ENCODE measurements around the gene LPP.

LPP gene

DNA sequence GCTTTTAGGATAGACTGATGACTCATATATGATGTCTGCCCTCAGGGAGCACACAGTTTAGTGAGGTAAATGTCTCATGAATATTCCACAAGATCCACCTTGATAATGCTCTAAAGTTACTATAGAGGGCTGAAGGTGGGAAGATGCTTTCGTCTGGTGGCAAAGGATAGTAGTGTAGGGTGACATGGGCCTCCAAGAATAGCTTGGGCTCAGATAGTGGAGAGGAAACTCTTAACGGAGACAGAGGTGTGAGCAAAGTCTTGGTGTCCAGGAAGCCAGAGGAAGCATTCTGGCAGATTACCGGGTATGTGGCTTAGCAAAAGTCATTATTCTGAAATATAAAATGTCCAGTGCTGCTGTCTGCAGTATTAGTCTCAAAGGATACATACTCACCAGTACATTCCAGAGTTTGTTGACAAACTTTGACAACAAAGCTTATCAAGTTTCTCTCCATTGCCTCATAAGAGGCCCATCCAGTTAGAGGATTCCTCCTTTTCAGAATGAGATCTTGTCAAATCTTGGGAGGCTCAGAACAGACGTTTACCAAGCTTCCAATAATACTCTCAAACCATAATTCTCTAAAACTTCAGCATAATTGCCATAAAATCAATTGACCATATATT lies 316.7 kb downstream of the LPP start:
- no peak for DNase-seq (ENCODE audit: low read depth in 2 of 2)

DNA sequence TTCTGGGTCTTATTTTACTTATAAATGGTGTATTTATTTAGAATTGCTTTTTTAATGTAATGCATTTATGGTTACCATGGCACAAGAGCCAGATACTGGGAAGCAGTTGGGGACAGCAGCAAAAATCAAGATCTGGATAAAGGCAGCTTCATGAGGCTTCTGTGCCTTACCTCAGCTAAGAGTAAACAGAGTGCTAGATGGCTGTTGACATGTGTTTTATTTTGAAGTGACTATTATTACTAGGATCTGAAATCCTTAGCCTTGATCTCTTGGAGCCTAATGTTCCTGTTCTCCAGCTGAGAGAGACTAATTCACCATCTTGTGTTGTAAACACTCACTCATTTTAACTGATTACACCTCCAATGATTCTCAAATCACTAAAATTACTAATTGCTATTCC lies 317.8 kb downstream of the LPP start:
- DNase-seq (ENCODE audit: low read depth in 2 of 2) = no peak

GRCh38 chr3:188472336-188472735 lies 318.4 kb downstream of the LPP start:
- DNase-seq (ENCODE audit: low read depth in 2 of 2) = no peak

DNA sequence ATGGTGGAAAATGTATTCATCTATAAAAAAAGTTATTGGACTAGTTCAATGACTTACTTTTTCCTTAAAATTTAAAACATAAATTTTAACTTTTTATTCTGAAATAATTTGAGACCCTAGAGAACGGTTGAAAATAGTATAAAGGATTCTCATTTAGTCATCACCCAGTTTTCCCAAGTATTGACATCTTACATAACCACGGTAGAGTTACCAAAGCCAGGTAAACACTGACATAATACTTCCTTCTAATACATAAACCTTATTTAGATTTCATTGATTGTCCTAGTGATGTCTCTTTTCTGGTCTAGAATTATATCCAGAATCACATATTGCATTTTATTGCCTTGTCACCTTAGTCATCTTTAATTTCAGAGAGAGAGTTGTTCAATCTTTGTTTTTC lies 319.1 kb downstream of the LPP start:
- DNase-seq (ENCODE audit: low read depth in 2 of 2) = no peak

GRCh38 chr3:188473591-188474288 lies 319.8 kb downstream of the LPP start:
- no peak for DNase-seq (ENCODE audit: low read depth in 2 of 2)

DNA sequence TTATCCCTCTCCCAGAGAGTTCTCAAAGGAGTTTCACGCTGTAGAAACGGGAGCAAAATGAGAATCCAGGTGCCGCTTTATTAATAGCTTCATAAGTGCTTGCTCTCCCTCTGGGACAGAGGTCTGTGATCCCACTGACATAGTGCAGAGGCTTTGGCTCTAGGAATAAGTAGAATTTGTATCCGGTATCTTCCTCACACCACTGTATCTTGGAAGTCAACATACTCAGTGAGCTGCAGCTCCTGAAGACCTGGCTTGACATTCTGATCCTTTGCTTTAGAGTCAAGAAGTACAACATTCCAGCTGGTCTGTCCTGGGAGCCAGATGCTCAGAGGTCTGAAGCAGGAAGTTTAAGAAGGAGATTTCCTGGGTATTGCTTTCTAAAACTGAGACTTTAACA lies 323.0 kb downstream of the LPP start:
- no peak for DNase-seq (ENCODE audit: low read depth in 2 of 2)

GRCh38 chr3:188480011-188480410 lies 326.1 kb downstream of the LPP start:
- no peak for DNase-seq (ENCODE audit: low read depth in 2 of 2)

DNA sequence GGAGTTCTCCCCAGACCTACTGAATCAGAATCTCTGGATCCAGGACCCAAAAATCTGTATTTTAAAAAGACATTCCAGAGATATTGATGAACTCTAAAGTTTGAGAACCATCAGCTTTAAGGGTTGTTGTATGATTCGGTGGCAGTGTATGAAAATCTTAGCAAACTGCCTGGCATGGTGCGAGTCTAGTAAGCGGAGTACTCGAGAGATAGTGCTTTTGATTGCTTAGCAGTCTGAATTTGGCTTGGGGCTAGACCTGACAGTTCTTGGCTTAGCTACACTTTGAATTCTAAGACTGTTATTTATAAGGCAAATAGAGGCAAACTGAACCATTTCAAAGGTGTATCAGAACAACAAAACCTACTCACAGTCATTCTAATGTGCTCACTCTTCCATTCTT lies 329.0 kb downstream of the LPP start:
- DNase-seq (ENCODE audit: low read depth in 2 of 2) = no peak

- DNase-seq (ENCODE audit: low read depth in 2 of 2) = no peak
These were observed 332.2 kb downstream of the LPP start for GRCh38 chr3:188486126-188486525.

DNA sequence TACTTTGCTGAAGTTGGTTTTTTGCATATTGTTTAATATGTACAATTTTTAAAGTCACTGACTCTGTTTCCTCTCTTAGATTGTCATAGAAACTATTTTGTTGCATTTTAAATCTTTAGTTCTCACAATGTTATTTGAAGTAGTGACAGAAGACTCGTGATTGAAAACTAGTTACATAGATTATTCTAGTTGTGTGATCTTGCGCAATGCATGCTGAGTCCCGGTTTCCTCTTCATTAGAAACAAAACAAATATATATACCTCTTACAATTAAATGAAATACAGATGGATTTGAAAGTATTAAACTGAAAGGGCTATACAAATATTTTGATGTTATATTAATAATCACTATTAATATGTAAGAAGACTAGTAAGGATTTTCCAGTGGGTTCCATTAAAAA lies 333.0 kb downstream of the LPP start:
- no peak for DNase-seq (ENCODE audit: low read depth in 2 of 2)

GRCh38 chr3:188487652-188488051 lies 333.7 kb downstream of the LPP start:
- DNase-seq (ENCODE audit: low read depth in 2 of 2) = no peak

- no peak for DNase-seq (ENCODE audit: low read depth in 2 of 2)
These were observed 334.8 kb downstream of the LPP start for GRCh38 chr3:188488801-188489200.

DNA sequence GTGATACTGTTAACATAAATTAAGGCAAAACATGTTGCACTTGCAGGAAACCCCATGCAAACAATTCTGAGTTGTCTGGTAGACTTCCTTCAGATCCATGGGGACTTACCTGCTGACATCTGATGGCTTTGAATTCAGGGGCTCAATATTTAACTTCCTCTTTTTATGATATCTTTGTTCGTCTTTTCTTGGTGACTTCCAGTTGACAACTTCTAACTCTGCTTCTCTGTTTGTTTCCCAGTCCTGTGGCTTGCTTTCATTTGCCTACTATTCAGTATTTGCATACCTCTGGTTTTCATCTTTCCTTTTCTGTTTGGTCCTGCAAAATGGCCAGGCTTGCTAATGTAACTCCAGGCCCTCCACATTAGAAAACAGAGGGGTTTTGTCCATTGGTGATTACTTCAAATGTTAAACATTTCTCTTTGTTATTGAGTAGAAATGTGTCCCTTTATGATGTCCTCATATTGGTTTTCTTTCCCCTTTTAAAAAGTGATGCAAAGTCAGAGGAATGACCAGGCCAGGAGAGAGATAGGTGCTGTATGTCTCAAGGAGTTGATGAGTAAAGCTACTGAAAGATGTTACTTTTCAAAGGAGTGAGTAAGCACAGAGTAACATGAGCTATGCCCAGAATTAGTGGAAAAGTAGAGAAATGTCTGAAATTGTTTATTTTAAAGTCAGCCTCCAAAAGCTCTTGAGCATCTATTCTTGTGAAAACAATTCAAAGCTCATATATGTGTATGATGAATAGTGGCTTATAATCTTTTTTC lies 335.9 kb downstream of the LPP start:
- no peak for DNase-seq (ENCODE audit: low read depth in 2 of 2)

DNA sequence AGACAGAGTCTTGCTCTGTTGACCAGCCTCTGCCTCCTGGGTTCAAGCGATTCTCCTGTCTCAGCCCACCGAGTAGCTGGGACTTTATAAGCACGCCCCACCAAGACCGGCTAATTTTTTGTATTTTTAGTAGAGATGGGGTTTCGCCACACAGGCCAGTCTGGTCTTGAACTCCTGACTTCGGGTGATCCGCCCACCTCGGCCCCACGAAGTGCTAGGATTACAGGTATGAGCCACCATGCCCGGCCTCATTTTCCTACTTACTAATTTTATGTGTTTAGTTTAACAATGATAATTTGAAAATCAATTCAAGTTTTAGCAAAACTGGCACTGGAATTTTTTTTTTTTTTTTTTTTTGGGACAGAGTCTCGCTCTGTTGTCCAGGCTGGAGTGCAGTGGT lies 336.5 kb downstream of the LPP start:
- DNase-seq (ENCODE audit: low read depth in 2 of 2) = no peak

DNA sequence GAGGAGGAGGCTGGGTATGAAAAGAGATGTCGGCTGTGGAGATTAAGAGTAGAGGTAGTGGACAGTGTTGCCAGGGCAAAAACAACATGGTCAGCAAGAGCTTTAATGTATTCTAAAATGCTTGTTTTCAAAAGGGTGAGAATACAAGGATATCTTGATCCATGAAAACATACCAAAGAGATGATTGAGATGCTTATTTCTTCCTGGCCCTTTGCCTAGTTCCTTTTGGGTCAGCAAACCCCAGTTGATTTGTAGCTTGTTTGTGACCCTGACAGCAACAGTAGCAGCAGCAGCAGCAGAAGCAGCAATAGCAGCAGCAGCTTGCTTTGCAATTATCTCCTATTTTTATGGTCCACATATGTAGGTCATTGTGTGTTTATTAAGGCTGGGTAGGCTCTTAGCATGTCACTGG lies 337.3 kb downstream of the LPP start:
- DNase-seq (ENCODE audit: low read depth in 2 of 2) = no peak

GRCh38 chr3:188496390-188496789 lies 342.4 kb downstream of the LPP start:
- no peak for DNase-seq (ENCODE audit: low read depth in 2 of 2)

DNA sequence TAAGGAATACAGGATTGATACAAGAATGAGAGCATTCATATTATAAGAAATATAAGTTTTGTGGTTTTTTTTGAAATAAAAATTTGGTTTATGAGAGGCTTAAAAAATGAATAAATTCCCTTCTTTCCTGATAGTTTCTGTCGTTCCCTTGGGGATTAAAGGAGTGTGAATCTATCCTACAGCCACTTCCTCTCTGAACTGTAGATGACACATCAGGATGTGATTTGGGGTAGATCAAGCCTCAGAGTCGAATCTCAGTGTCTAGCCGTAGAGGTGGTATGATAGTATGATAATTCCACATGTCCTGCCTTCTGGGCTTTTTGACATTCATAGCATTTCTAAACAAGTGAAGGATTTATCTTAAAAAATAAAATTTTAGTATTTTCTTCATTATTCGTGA lies 343.1 kb downstream of the LPP start:
- DNase-seq (ENCODE audit: low read depth in 2 of 2) = no peak

GRCh38 chr3:188503647-188504046 lies 349.7 kb downstream of the LPP start:
- no peak for DNase-seq (ENCODE audit: low read depth in 2 of 2)

DNA sequence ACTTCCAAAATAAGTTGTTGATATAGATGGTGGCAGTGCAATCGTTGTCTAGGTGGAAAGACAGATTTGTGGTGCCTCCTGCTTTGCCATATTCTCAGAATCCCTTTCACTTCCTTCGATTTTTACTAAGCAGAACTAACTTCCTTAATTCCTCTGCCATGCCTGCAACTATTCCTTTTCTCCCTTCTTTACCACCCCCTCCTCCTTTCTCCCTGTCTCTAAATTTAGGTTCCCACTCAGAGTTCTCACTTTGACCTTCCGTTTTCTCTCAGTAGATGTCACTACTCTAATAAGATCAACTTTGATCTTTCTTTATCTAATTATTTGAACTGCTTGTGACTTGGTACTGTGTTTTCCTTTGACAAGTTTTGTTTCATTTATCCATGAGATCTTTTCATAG lies 351.2 kb downstream of the LPP start:
- DNase-seq (ENCODE audit: low read depth in 2 of 2) = no peak

GRCh38 chr3:188505911-188506310 lies 352.0 kb downstream of the LPP start:
- no peak for DNase-seq (ENCODE audit: low read depth in 2 of 2)

- DNase-seq (ENCODE audit: low read depth in 2 of 2) = no peak
These were observed 352.5 kb downstream of the LPP start for GRCh38 chr3:188506446-188506845.

DNA sequence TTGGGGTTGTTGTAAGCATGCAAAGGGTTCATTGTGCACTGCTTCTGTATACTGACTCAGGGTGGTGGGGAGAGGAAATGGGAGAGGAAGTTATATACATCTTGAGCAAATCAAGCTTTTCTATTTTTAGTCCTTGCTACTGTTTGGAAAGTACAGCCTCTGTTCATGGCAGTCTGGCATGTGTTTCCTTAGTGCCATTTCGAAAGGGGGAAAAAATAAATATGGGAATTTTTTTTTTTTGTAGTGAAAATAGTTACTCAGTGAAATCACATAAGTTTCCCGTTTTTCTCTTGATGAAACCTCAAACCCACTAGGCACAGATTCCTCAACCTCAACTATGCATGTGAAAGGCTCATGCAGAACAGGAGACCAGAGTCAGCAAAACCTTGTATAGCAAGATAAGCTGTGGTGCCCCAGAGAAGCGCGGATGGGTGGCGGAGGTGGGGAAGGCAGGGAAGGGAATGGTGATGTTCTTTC lies 353.3 kb downstream of the LPP start:
- no peak for DNase-seq (ENCODE audit: low read depth in 2 of 2)

- no peak for DNase-seq (ENCODE audit: low read depth in 2 of 2)
These were observed 354.5 kb downstream of the LPP start for GRCh38 chr3:188508454-188508853.

All from stimulated activated CD4-positive, alpha-beta T cell treated with anti-CD3 and anti-CD28 coated beads, Interleukin-4, amount 100 ng/mL, for 48 hours (primary cell).